ENCODE measurements around the gene ORMDL3.

DNA sequence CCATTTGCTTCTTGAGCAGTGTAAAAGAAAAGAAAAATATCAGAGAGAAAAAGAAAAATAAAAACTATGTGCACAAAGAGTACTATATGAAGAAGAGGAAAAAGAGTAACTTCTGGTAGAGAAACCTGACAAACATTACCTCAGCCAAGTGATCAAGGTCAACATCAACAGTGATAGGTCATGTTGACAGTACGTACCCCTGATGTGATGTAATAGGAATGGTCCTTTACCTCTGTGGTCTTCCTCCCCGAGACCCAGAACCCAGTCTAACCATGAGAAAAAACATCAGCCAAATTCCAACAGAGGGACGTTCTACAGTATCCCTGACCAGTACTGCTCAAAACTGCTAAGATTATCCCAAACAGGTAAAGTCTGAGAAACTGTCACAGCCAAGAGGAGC, 13.4 kb downstream of the ORMDL3 start:
- TF ChIP-seq ZNF623 (tag by site-specific recombination; IDR thresholded peaks at IDR 0.05) (no peak), GFI1B (tag by site-specific recombination; IDR thresholded peaks at IDR 0.05) (no peak), SALL2 (tag by site-specific recombination; IDR thresholded peaks at IDR 0.05; ENCODE audit: borderline replicate concordance) (no peak), SP2 (tag by site-specific recombination; IDR thresholded peaks at IDR 0.05) (no peak), ZNF433 (tag by site-specific recombination; IDR thresholded peaks at IDR 0.05; ENCODE audit: low read depth) (no peak), ZNF585B (tag by site-specific recombination; IDR thresholded peaks at IDR 0.05) (no peak), ZNF785 (tag by site-specific recombination; IDR thresholded peaks at IDR 0.05) (no peak), ZBTB21 (tag by site-specific recombination; IDR thresholded peaks at IDR 0.05) (no peak), ZNF184 (tag by site-specific recombination; IDR thresholded peaks at IDR 0.05) (no peak), YY1 (tag by site-specific recombination; IDR thresholded peaks at IDR 0.05) (no peak), SETDB1 (IDR thresholded peaks at IDR 0.05; ENCODE audit: insufficient read length, low read length) (no peak), ZNF707 (tag by site-specific recombination; IDR thresholded peaks at IDR 0.05) (no peak)
- TF ChIP-seq, protein P1, sequence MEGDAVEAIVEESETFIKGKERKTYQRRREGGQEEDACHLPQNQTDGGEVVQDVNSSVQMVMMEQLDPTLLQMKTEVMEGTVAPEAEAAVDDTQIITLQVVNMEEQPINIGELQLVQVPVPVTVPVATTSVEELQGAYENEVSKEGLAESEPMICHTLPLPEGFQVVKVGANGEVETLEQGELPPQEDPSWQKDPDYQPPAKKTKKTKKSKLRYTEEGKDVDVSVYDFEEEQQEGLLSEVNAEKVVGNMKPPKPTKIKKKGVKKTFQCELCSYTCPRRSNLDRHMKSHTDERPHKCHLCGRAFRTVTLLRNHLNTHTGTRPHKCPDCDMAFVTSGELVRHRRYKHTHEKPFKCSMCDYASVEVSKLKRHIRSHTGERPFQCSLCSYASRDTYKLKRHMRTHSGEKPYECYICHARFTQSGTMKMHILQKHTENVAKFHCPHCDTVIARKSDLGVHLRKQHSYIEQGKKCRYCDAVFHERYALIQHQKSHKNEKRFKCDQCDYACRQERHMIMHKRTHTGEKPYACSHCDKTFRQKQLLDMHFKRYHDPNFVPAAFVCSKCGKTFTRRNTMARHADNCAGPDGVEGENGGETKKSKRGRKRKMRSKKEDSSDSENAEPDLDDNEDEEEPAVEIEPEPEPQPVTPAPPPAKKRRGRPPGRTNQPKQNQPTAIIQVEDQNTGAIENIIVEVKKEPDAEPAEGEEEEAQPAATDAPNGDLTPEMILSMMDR (tag by site-specific recombination; IDR thresholded peaks at IDR 0.05), result no peak
- TF ChIP-seq, protein P2, sequence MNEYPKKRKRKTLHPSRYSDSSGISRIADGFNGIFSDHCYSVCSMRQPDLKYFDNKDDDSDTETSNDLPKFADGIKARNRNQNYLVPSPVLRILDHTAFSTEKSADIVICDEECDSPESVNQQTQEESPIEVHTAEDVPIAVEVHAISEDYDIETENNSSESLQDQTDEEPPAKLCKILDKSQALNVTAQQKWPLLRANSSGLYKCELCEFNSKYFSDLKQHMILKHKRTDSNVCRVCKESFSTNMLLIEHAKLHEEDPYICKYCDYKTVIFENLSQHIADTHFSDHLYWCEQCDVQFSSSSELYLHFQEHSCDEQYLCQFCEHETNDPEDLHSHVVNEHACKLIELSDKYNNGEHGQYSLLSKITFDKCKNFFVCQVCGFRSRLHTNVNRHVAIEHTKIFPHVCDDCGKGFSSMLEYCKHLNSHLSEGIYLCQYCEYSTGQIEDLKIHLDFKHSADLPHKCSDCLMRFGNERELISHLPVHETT (tag by site-specific recombination; IDR thresholded peaks at IDR 0.05), result no peak
